Measurements from ENCODE around the gene TMEM18. TPM values are rescaled to one million over a fixed set of nuclear protein-coding genes. Genes with fewer than 3 reads are reported as not detected.

Gene TMEM18
- total RNA-seq, 4 donors from 2014 or later: 8.7 to 27.3 (median 10.2) TPM

DNA sequence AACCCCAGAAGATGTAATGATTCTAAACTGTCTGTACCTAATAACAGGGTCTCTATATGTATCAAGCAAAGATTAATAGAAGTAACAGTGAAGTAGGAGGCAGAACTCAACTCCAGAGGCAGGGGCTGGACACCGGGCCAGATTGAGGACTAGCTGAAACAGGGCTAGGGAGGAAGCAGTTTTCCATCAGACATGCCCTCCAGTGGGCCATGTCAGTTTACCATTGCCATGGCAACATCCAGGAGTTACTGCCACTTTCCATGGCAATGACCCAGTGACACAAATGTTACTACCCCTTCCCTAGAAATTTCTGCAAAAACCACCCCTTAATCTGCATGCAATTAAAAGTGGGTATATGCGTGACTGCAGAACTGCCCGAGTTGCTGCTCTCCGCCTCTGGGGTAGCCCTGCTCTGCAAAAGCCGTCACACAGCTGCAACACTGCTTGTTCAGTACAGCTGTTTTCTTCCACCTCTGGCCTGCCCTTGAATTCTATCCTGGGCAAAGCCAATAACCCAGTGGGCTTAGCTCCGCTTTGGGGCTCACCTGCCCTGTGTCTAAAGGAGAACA lies 58.7 kb downstream of the TMEM18 start:
- Histone ChIP-seq H3K36me3 (no peaks in the 10 kb centered on the region), H3K27ac (replicated peaks in 1 of 4) (no peak overlapping the region), H3K4me1 (no peaks in the 10 kb centered on the region), H3K27me3 (no peaks in the 10 kb centered on the region), H3K9me3 (peaks cover 0 to 16% (median 14%) of the 10 kb centered on the region in 4 donors), H3K4me3 (no peak overlapping the region)
- WGBS: 94% methylated on average over 6 of the region's 6 CpGs
- peak; percentile 78 for DNase-seq (ENCODE audit: extremely low spot score)
- TF ChIP-seq POLR2AphosphoS5 (IDR thresholded peaks at IDR 0.05) (no peak), EP300 (IDR thresholded peaks at IDR 0.05) (no peak), POLR2A (IDR thresholded peaks at IDR 0.05; ENCODE audit: low read depth) (no peak)
- TF ChIP-seq, protein P1, sequence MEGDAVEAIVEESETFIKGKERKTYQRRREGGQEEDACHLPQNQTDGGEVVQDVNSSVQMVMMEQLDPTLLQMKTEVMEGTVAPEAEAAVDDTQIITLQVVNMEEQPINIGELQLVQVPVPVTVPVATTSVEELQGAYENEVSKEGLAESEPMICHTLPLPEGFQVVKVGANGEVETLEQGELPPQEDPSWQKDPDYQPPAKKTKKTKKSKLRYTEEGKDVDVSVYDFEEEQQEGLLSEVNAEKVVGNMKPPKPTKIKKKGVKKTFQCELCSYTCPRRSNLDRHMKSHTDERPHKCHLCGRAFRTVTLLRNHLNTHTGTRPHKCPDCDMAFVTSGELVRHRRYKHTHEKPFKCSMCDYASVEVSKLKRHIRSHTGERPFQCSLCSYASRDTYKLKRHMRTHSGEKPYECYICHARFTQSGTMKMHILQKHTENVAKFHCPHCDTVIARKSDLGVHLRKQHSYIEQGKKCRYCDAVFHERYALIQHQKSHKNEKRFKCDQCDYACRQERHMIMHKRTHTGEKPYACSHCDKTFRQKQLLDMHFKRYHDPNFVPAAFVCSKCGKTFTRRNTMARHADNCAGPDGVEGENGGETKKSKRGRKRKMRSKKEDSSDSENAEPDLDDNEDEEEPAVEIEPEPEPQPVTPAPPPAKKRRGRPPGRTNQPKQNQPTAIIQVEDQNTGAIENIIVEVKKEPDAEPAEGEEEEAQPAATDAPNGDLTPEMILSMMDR (IDR thresholded peaks at IDR 0.05): no peak
- intact Hi-C loops (cut with DNase I): no loop called here

DNA sequence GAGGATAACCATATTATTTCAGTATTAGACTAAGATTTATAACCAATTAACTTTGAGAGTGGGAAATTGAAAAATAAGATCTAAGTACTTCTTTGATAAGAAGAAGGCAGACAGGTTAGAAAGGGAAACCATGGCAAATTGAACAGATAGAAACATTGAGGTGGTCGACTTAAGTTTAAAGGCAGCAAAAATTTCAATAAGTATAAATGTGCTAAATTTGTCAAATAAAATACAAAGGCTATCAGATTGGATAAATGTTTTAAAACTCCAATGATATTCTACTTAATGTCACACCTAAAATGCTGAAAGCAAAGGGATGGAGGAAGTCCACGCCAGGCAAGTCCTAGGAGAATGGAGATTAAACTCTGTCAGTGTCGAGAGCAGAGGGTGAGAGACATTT lies 59.2 kb downstream of the TMEM18 start:
- intact Hi-C loops (cut with DNase I): no loop called here
- peaks cover 0 to 16% (median 14%) of the 10 kb centered on the region in 4 donors for H3K9me3 ChIP-seq
- no peaks in the 10 kb centered on the region for H3K4me1 ChIP-seq
- H3K27ac ChIP-seq (replicated peaks in 1 of 4): no peak overlapping the region
- H3K36me3 ChIP-seq: no peaks in the 10 kb centered on the region
- no peak overlapping the region for H3K4me3 ChIP-seq
- TF ChIP-seq POLR2AphosphoS5 (IDR thresholded peaks at IDR 0.05) (no peak), EP300 (IDR thresholded peaks at IDR 0.05) (no peak), POLR2A (IDR thresholded peaks at IDR 0.05; ENCODE audit: low read depth) (no peak)
- TF ChIP-seq, protein P1 (IDR thresholded peaks at IDR 0.05): no peak
- no peaks in the 10 kb centered on the region for H3K27me3 ChIP-seq
- WGBS: 89% methylated on average over 3 of the region's 3 CpGs
- DNase-seq (ENCODE audit: extremely low spot score): no peak

Measured in esophagus muscularis mucosa (tissue), 4 donors.